Neuronal stem cell (in vitro differentiated cells): ENCODE measurements around the gene ST3GAL2.

Experiments
- DNase-seq: peaks from one replicate; pipeline ENCODE4 v3.0.0-alpha.2; 2013; ENCODE audit warnings: low spot score
- H2AFZ ChIP-seq: one replicate; pipeline ENCODE4 v1.6.1; 2013; ENCODE audit warnings: mild to moderate bottlenecking, low read length, inconsistent platforms
- H2AK5ac ChIP-seq: 2 replicates; pipeline ENCODE4 v1.6.1; 2013; ENCODE audit warnings: low read depth, mild to moderate bottlenecking, inconsistent platforms, low read length, moderate library complexity, mixed read lengths
- H2BK120ac ChIP-seq: 2 replicates; pipeline ENCODE4 v1.6.1; 2013; ENCODE audit warnings: low read depth, mild to moderate bottlenecking, inconsistent platforms, low read length, moderate library complexity, mixed read lengths
- H2BK12ac ChIP-seq: one replicate; pipeline ENCODE4 v1.6.1; 2013; ENCODE audit warnings: low read length, inconsistent platforms
- H2BK15ac ChIP-seq: 2 replicates; pipeline ENCODE4 v1.6.1; 2013; ENCODE audit warnings: mild to moderate bottlenecking, low read length, inconsistent platforms, mixed read lengths
- H2BK5ac ChIP-seq: one replicate; pipeline ENCODE4 v1.6.1; 2013; ENCODE audit warnings: inconsistent platforms, mild to moderate bottlenecking, low read length, moderate library complexity
- H3K14ac ChIP-seq: one replicate; pipeline ENCODE4 v1.6.1; 2013; ENCODE audit warnings: low read length, inconsistent platforms
- H3K18ac ChIP-seq: 2 replicates; pipeline ENCODE4 v1.6.1; 2013; ENCODE audit warnings: low read length, inconsistent platforms
- H3K23ac ChIP-seq: 2 replicates; pipeline ENCODE4 v1.6.1; 2013; ENCODE audit warnings: low read depth, mild to moderate bottlenecking, mixed read lengths, low read length, inconsistent platforms; ENCODE audit not compliant: poor library complexity
- H3K27ac ChIP-seq: replicated peaks from 3 replicates; pipeline ENCODE4 v1.5.1; 2013; ENCODE audit warnings: low read length, inconsistent platforms
- H3K27me3 ChIP-seq, 3 experiments: 2 replicates each; pipeline ENCODE4 v1.6.1; 2013; ENCODE audit warnings: low read length in 3 of 3, mild to moderate bottlenecking in 2 of 3, inconsistent platforms in 1 of 3, low read depth in 1 of 3, mixed read lengths in 1 of 3, moderate library complexity in 1 of 3; ENCODE audit not compliant: control insufficient read depth in 3 of 3, insufficient read depth in 3 of 3
- H3K36me3 ChIP-seq, 2 donors: replicated peaks in 1 of 2; 2 replicates each; pipeline ENCODE4 v1.6.1; 2013; ENCODE audit warnings: low read length in 2 of 2; ENCODE audit not compliant: control insufficient read depth in 2 of 2, insufficient read depth in 2 of 2
- H3K4ac ChIP-seq: 2 replicates; pipeline ENCODE4 v1.6.1; 2013; ENCODE audit warnings: inconsistent platforms, mild to moderate bottlenecking, low read length, moderate library complexity
- H3K4me1 ChIP-seq, 2 donors: 1 replicate in 1 of 2; 2 replicates in 1 of 2; pipeline ENCODE4 v1.6.1; 2013; ENCODE audit warnings: low read length in 2 of 2, low read depth in 1 of 2; ENCODE audit not compliant: control insufficient read depth in 2 of 2, insufficient read depth in 1 of 2
- H3K4me2 ChIP-seq: one replicate; pipeline ENCODE4 v1.6.1; 2013; ENCODE audit warnings: mild to moderate bottlenecking, low read length, inconsistent platforms; ENCODE audit not compliant: insufficient read depth, poor library complexity, severe bottlenecking
- H3K4me3 ChIP-seq, 2 donors: 2 replicates each; pipeline ENCODE4 v1.5.1; 2013; ENCODE audit warnings: low read length in 2 of 2, mild to moderate bottlenecking in 2 of 2, inconsistent platforms in 1 of 2, moderate library complexity in 1 of 2
- H3K79me1 ChIP-seq: one replicate; pipeline ENCODE4 v1.6.1; 2013; ENCODE audit warnings: low read depth, mild to moderate bottlenecking, inconsistent platforms, low read length, moderate library complexity
- H3K9ac ChIP-seq: one replicate; pipeline ENCODE4 v1.6.1; 2013; ENCODE audit warnings: mild to moderate bottlenecking, low read depth, low read length, inconsistent platforms; ENCODE audit not compliant: poor library complexity
- H3K9me3 ChIP-seq, 2 donors: replicated peaks in 1 of 2; 2 replicates each; pipeline versions ENCODE3 to v1.6.1; 2013; ENCODE audit warnings: low read length in 2 of 2, mild to moderate bottlenecking in 2 of 2, inconsistent platforms in 1 of 2, low read depth in 1 of 2, mixed read lengths in 1 of 2, moderate library complexity in 1 of 2; ENCODE audit not compliant: control insufficient read depth in 2 of 2, insufficient read depth in 1 of 2
- H4K8ac ChIP-seq: one replicate; pipeline ENCODE4 v1.6.1; 2013; ENCODE audit warnings: low read depth, mild to moderate bottlenecking, inconsistent platforms, low read length, moderate library complexity
- H4K91ac ChIP-seq: one replicate; pipeline ENCODE4 v1.6.1; 2013; ENCODE audit warnings: low read length, low read depth, mild to moderate bottlenecking, inconsistent platforms; ENCODE audit not compliant: poor library complexity
- WGBS, 2 donors: extraction: QIAGEN DNeasy Blood & Tissue Kit; methylation state at CpG; one replicate each; pipeline ENCODE4 v1.1.7; 2013; ENCODE audit warnings: missing lambda C conversion rate in 2 of 2, mixed read lengths in 1 of 2; ENCODE audit not compliant: insufficient read length in 2 of 2, insufficient replicate concordance in 1 of 2; ENCODE audit errors: extremely low coverage in 2 of 2; 5-methylcytosine and 5-hydroxymethylcytosine counted together

The ST3GAL2 gene

GRCh38 chr16:70348991-70349390 lies 89.9 kb downstream of the ST3GAL2 start:
- H3K36me3 ChIP-seq, result peaks cover 2 to 46% of the 10 kb centered on the region in 2 donors
- no peak overlapping the region for H3K4me2 ChIP-seq
- H2BK12ac ChIP-seq, result no peak overlapping the region
- DNase-seq, result no peak
- no peak overlapping the region for H2BK120ac ChIP-seq
- no CpG with 5 or more reads among the region's 2 CpGs for WGBS, 2 donors
- H4K91ac ChIP-seq, result no peak overlapping the region
- no peak overlapping the region for H2BK15ac ChIP-seq
- H3K27me3 ChIP-seq, result no peaks in the 10 kb centered on the region
- no peak overlapping the region for H2AK5ac ChIP-seq
- H3K79me1 ChIP-seq, result peaks cover 5% of the 10 kb centered on the region
- H2AFZ ChIP-seq, result no peak overlapping the region
- H3K4ac ChIP-seq, result no peak overlapping the region
- H3K9ac ChIP-seq, result no peak overlapping the region
- no peak overlapping the region for H4K8ac ChIP-seq
- no peak overlapping the region for H3K4me3 ChIP-seq
- H3K27ac ChIP-seq, result no peak overlapping the region
- no peak overlapping the region for H2BK5ac ChIP-seq
- H3K23ac ChIP-seq, result no peak overlapping the region
- no peak overlapping the region for H3K18ac ChIP-seq
- peaks cover 0 to 3% of the 10 kb centered on the region in 2 donors for H3K4me1 ChIP-seq
- no peaks in the 10 kb centered on the region for H3K9me3 ChIP-seq
- no peak overlapping the region for H3K14ac ChIP-seq

GRCh38 chr16:70345840-70346239 lies 93.1 kb downstream of the ST3GAL2 start:
- H2BK5ac ChIP-seq, result no peak overlapping the region
- no CpG with 5 or more reads among the region's 10 CpGs for WGBS, 2 donors
- no peak overlapping the region for H2BK12ac ChIP-seq
- H3K23ac ChIP-seq, result no peak overlapping the region
- no peak overlapping the region for H2BK15ac ChIP-seq
- peaks cover 0 to 30% of the 10 kb centered on the region in 2 donors for H3K36me3 ChIP-seq
- peaks cover 5% of the 10 kb centered on the region for H3K79me1 ChIP-seq
- peak overlapping the region; percentile 40 for H2AFZ ChIP-seq
- H4K91ac ChIP-seq, result no peak overlapping the region
- H3K14ac ChIP-seq, result no peak overlapping the region
- no peak overlapping the region for H4K8ac ChIP-seq
- no peaks in the 10 kb centered on the region for H3K27me3 ChIP-seq
- no peak overlapping the region for H3K4ac ChIP-seq
- H3K9ac ChIP-seq, result no peak overlapping the region
- no peak overlapping the region for H2BK120ac ChIP-seq
- H3K4me1 ChIP-seq, result peaks cover 0 to 3% of the 10 kb centered on the region in 2 donors
- no peaks in the 10 kb centered on the region for H3K9me3 ChIP-seq
- H3K18ac ChIP-seq, result no peak overlapping the region
- H3K4me3 ChIP-seq, result peak overlapping the region in 1 of 2 donors; percentile 79
- no peak overlapping the region for H3K27ac ChIP-seq
- no peak for DNase-seq
- peak overlapping the region; percentile 55 for H3K4me2 ChIP-seq
- no peak overlapping the region for H2AK5ac ChIP-seq

GRCh38 chr16:70342016-70342415 lies 96.9 kb downstream of the ST3GAL2 start:
- no peak overlapping the region for H3K4me2 ChIP-seq
- H3K4ac ChIP-seq, result no peak overlapping the region
- no CpG with 5 or more reads among the region's 3 CpGs for WGBS, 2 donors
- H2AK5ac ChIP-seq, result no peak overlapping the region
- no peak overlapping the region for H3K9ac ChIP-seq
- H2BK120ac ChIP-seq, result no peak overlapping the region
- no peak overlapping the region for H4K91ac ChIP-seq
- no peak for DNase-seq
- no peak overlapping the region for H2BK5ac ChIP-seq
- no peak overlapping the region for H3K4me3 ChIP-seq
- no peak overlapping the region for H3K27ac ChIP-seq
- no peak overlapping the region for H2BK15ac ChIP-seq
- H3K18ac ChIP-seq, result no peak overlapping the region
- no peaks in the 10 kb centered on the region for H3K27me3 ChIP-seq
- no peaks in the 10 kb centered on the region for H3K4me1 ChIP-seq
- peaks cover 2% of the 10 kb centered on the region for H3K79me1 ChIP-seq
- no peak overlapping the region for H3K23ac ChIP-seq
- H2BK12ac ChIP-seq, result no peak overlapping the region
- no peak overlapping the region for H3K14ac ChIP-seq
- H2AFZ ChIP-seq, result no peak overlapping the region
- no peaks in the 10 kb centered on the region for H3K9me3 ChIP-seq
- peak overlapping the region; percentile 45 for H4K8ac ChIP-seq
- H3K36me3 ChIP-seq, result peaks cover 0 to 41% of the 10 kb centered on the region in 2 donors

- DNase-seq, result no peak
- Histone ChIP-seq H2BK12ac (no peak overlapping the region), H3K27me3 (no peaks in the 10 kb centered on the region), H3K14ac (no peak overlapping the region), H3K4me2 (no peak overlapping the region), H4K8ac (no peak overlapping the region), H3K4ac (no peak overlapping the region), H4K91ac (no peak overlapping the region), H2AK5ac (no peak overlapping the region), H3K4me1 (no peaks in the 10 kb centered on the region), H3K9ac (no peak overlapping the region), H3K23ac (no peak overlapping the region), H3K9me3 (no peaks in the 10 kb centered on the region), H2BK15ac (no peak overlapping the region), H3K4me3 (no peak overlapping the region), H2AFZ (no peak overlapping the region), H3K27ac (no peak overlapping the region), H3K36me3 (peaks cover 0 to 44% of the 10 kb centered on the region in 2 donors), H2BK120ac (no peak overlapping the region), H3K18ac (no peak overlapping the region), H3K79me1 (no peaks in the 10 kb centered on the region), H2BK5ac (no peak overlapping the region)
- WGBS, 2 donors, result no CpG with 5 or more reads among the region's 4 CpGs
Observed at GRCh38 chr16:70341600-70341999, 97.3 kb downstream of the ST3GAL2 start.
